GM21381 (cell line): ENCODE measurements around the gene RFC5.
"Not testable (repeated sequence)": the region's sequence is repeated elsewhere in the genome, so short reads cannot be mapped to it uniquely, and the experiment has no call there.

Experiments
- ATAC-seq: cut with Tn5 transposase; IDR thresholded peaks from one replicate; pipeline ENCODE4 v1.9.1; 2021; ENCODE audit warnings: mild to moderate bottlenecking, moderate library complexity; ENCODE audit not compliant: unreplicated experiment

The RFC5 gene

DNA sequence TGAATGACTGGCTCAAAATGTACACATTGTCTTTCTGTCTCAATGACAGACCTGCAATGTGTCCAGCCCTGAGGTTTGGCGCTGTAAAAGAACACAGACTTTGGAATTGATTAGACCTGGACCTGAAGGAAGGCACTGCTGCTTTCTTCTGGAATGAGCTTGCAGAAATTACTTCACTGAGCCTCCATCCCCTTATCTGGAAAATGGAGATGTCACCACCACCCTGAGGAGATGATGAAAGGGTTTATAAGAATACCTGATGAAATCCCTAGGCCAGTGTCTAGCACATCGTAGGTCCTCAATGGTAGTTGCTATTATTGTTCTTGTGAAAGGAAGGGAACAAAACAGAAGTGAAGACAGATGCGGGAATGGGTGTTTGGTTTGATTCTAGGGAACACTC is 54.1 kb downstream of the RFC5 start:
- no peak for ATAC-seq

DNA sequence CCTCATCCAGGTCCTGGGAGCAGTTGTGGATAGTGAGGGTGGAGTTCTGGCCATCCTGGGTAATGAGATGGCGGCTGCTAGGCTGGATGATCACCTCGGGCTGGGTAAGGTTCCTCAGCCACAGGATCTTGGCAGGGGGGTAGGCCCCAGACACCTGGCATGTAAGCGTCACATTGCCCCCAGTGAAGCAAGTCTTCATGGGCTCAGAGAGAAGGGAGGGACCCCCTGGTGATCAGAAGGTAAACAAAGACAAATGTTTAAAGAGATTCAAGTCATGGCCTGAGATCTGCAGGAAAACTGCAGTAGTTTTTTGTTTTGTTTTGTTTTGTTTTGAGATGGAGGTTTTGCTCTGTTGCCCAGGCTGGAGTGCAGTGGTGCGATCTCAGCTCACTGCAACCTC is 57.3 kb downstream of the RFC5 start:
- ATAC-seq = no peak

DNA sequence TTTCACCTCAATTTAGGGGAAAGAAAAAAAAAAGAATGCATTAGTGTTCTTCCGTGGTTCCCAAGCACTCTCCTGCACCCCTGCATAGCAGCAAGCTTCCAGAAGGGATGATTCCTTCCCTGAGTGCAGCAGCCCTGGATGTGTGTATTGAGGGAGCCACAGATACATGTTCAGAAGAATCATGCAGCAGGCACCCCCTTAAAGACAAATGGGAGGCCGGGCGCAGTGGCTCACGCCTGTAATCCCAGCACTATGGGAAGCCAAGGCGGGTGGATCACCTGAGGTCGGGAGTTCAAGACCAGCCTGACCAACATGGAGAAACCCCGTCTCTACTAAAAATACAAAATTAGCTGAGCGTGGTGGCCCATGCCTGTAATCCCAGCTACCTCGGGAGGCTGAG is 65.0 kb downstream of the RFC5 start:
- not testable (repeated sequence) for ATAC-seq
